ENCODE results near the gene SYNPO2. TPM values are rescaled to one million over a fixed set of nuclear protein-coding genes. Genes with fewer than 3 reads are reported as not detected.
"Not testable (repeated sequence)": the region's sequence is repeated elsewhere in the genome, so short reads cannot be mapped to it uniquely, and the experiment has no call there.

SYNPO2 gene
- 89.8 TPM for total RNA-seq
- long read RNA-seq, partial matches to known transcripts: 3 of 26 reads
- long read RNA-seq, other reads (novel, unspliced or antisense): 23 of 26 reads

GRCh38 chr4:118888666-118889311, at the start of gene SYNPO2:
Gene SYNPO2 (plus strand): TSS chr4:118888854. CDS start chr4:118889037, 183 bp downstream.
- no peak for DNase-seq (ENCODE audit: low spot score)

GRCh38 chr4:118839221-118839927, 49.3 kb upstream of the SYNPO2 start:
- no peak for DNase-seq (ENCODE audit: low spot score)

GRCh38 chr4:118842055-118842454, 46.6 kb upstream of the SYNPO2 start:
- no peak for DNase-seq (ENCODE audit: low spot score)

- no peak for DNase-seq (ENCODE audit: low spot score)
These were observed 45.4 kb upstream of the SYNPO2 start for GRCh38 chr4:118843237-118843636.

GRCh38 chr4:118845552-118846050, 43.1 kb upstream of the SYNPO2 start:
- DNase-seq (ENCODE audit: low spot score): no peak

- DNase-seq (ENCODE audit: low spot score): no peak
These were observed 41.7 kb upstream of the SYNPO2 start for GRCh38 chr4:118846979-118847378.

GRCh38 chr4:118848242-118848641, 40.4 kb upstream of the SYNPO2 start:
- no peak for DNase-seq (ENCODE audit: low spot score)

GRCh38 chr4:118848901-118849300, 39.8 kb upstream of the SYNPO2 start:
- DNase-seq (ENCODE audit: low spot score): no peak

- DNase-seq (ENCODE audit: low spot score): no peak
These were observed 38.7 kb upstream of the SYNPO2 start for GRCh38 chr4:118849867-118850487.

- no peak for DNase-seq (ENCODE audit: low spot score)
These were observed 38.0 kb upstream of the SYNPO2 start for GRCh38 chr4:118850488-118851173.

GRCh38 chr4:118857760-118858159, 30.9 kb upstream of the SYNPO2 start:
- DNase-seq (ENCODE audit: low spot score): no peak

- DNase-seq (ENCODE audit: low spot score): no peak
These were observed 29.9 kb upstream of the SYNPO2 start for GRCh38 chr4:118858779-118859178.

- DNase-seq (ENCODE audit: low spot score): no peak
These were observed 23.5 kb upstream of the SYNPO2 start for GRCh38 chr4:118865091-118865708.

GRCh38 chr4:118866442-118866841, 22.2 kb upstream of the SYNPO2 start:
- DNase-seq (ENCODE audit: low spot score): no peak

- no peak for DNase-seq (ENCODE audit: low spot score)
These were observed 21.2 kb upstream of the SYNPO2 start for GRCh38 chr4:118867311-118868067.

GRCh38 chr4:118869808-118870342, 18.8 kb upstream of the SYNPO2 start:
- no peak for DNase-seq (ENCODE audit: low spot score)

- DNase-seq (ENCODE audit: low spot score): no peak
These were observed 16.5 kb upstream of the SYNPO2 start for GRCh38 chr4:118872181-118872580.

- DNase-seq (ENCODE audit: low spot score): no peak
These were observed 10.9 kb upstream of the SYNPO2 start for GRCh38 chr4:118877797-118878196.

- DNase-seq (ENCODE audit: low spot score): not testable (repeated sequence)
These were observed 10.1 kb upstream of the SYNPO2 start for GRCh38 chr4:118878507-118878906.

- DNase-seq (ENCODE audit: low spot score): no peak
These were observed 9.2 kb upstream of the SYNPO2 start for GRCh38 chr4:118879409-118879808.
